Kidney (tissue), 14 donors: Measurements from ENCODE around the gene AZU1. TPM values are rescaled to one million over a fixed set of nuclear protein-coding genes. Genes with fewer than 3 reads are reported as not detected.
"Not testable (repeated sequence)": the region's sequence is repeated elsewhere in the genome, so short reads cannot be mapped to it uniquely, and the experiment has no call there.

Source experiments
- DNase-seq, 5 donors: peaks; one replicate each; pipeline ENCODE4 v3.0.0-alpha.2; 2013 to 2020
- FAIRE-seq: peaks from 2 replicates; lab custom pipeline; 2012; peaks lifted over from hg19 to GRCh38; lab: Jason Lieb, UNC
- H3K27ac ChIP-seq, 2 donors: one replicate each; pipeline ENCODE4 v1.7.0; 2013; ENCODE audit warnings: low read depth in 2 of 2, low read length in 2 of 2, inconsistent platforms in 1 of 2
- H3K27me3 ChIP-seq: one replicate; pipeline ENCODE4 v1.7.1; 2013; ENCODE audit warnings: low read length, inconsistent platforms; ENCODE audit not compliant: control insufficient read depth, insufficient read depth
- H3K36me3 ChIP-seq, 3 donors: one replicate each; pipeline versions ENCODE4 v1.7.0 to v1.7.1; 2013; ENCODE audit warnings: low read length in 3 of 3, control low read depth in 1 of 3, inconsistent platforms in 1 of 3; ENCODE audit not compliant: insufficient read depth in 3 of 3, control insufficient read depth in 2 of 3
- H3K4me1 ChIP-seq, 3 donors: one replicate each; pipeline versions ENCODE4 v1.7.0 to v1.7.1; 2013; ENCODE audit warnings: low read length in 3 of 3, inconsistent platforms in 1 of 3, low read depth in 1 of 3; ENCODE audit not compliant: control insufficient read depth in 2 of 3, insufficient read depth in 2 of 3
- H3K4me3 ChIP-seq, 3 donors: one replicate each; pipeline versions ENCODE4 v1.7.0 to v1.8.1; 2013; ENCODE audit warnings: low read length in 3 of 3, control low read depth in 1 of 3, inconsistent platforms in 1 of 3
- H3K9ac ChIP-seq, 3 donors: one replicate each; pipeline versions ENCODE4 v1.7.0 to v1.7.1; 2013; ENCODE audit warnings: low read length in 3 of 3, control low read depth in 1 of 3, inconsistent platforms in 1 of 3
- H3K9me3 ChIP-seq, 3 donors: one replicate each; pipeline versions ENCODE4 v1.7.0 to v1.7.1; 2013; ENCODE audit warnings: low read length in 3 of 3, control low read depth in 1 of 3, inconsistent platforms in 1 of 3; ENCODE audit not compliant: control insufficient read depth in 2 of 3, insufficient read depth in 1 of 3
- CTCF ChIP-seq: IDR thresholded peaks from 3 replicates; pipeline ENCODE4 v1.5.1; 2012; ENCODE audit warnings: mild to moderate bottlenecking, moderate library complexity, borderline replicate concordance; ENCODE audit not compliant: insufficient read depth; ENCODE audit errors: extremely low read depth
- intact Hi-C: fragments of 100-400 bp; cut with DNase I; formaldehyde crosslinking; loops from one replicate; pipeline ENCODE4 v1.11.1; 2022
- polyA plus RNA-seq: library from polyadenylated mRNA; stranded (reverse); fragments of 350-450 nt; fragmentation: Illumina TruSeq; extraction: RNeasy Lipid Tissue Mini Kit (QIAGEN cat#74804); gene quantifications from one replicate; pipeline ENCODE4 v1.2.3, GENCODE V29; 2014; ENCODE audit warnings: low read depth, low replicate concordance; ENCODE audit not compliant: insufficient read depth
- total RNA-seq: library from RNA; stranded (reverse); fragmentation: NEBNext Ultra II Directional; extraction: Animal tissue kit (Norgen Biotek cat#: 25700); gene quantifications from one replicate; pipeline ENCODE4 v1.2.1, GENCODE V29; 2021
- donor health status: control.
- donor health status: control.
- donor health status: control.
- donor health status: control.
- donor health status: control.
- donor health status: DM: yes; HTN: yes; CAD: no.
- donor health status: Normal renal cell carcinoma (clear cell type).

Gene AZU1
- total and polyA plus RNA-seq, 2 donors from 2014 or later, result 0.50 TPM; not detected in 1

DNA sequence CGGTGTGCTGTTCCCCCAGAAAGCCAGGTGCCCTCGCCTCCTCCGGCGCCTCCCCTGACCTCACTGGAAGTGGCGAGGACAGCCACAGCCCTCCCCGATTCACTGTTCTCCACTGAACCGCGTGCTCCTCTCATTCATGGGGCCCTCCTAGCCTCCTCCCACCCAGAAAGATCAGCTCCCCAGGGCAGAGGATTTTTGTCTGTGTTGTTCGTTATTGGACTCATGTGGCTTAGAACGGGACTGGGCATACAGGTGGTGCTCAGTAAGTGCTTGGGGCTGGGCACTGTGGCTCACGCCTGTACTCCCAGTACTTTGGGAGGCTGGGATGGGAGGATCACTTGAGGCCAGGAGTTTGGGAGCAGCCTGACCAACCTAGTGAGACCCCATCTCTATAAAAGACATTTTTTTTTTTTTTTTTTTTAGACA is 16.9 kb downstream of the AZU1 start:
- FAIRE-seq (no peak), DNase-seq (no peak)
- Histone ChIP-seq H3K9ac (no peak overlapping the region), H3K36me3 (no peaks in the 10 kb centered on the region), H3K4me3 (no peak overlapping the region), H3K27ac (no peak overlapping the region), H3K4me1 (peaks cover 0 to 5% (median 0%) of the 10 kb centered on the region in 3 donors), H3K27me3 (peaks cover 2% of the 10 kb centered on the region), H3K9me3 (no peaks in the 10 kb centered on the region)
- no peak for TF ChIP-seq CTCF
- intact Hi-C loops, result no loop called here

DNA sequence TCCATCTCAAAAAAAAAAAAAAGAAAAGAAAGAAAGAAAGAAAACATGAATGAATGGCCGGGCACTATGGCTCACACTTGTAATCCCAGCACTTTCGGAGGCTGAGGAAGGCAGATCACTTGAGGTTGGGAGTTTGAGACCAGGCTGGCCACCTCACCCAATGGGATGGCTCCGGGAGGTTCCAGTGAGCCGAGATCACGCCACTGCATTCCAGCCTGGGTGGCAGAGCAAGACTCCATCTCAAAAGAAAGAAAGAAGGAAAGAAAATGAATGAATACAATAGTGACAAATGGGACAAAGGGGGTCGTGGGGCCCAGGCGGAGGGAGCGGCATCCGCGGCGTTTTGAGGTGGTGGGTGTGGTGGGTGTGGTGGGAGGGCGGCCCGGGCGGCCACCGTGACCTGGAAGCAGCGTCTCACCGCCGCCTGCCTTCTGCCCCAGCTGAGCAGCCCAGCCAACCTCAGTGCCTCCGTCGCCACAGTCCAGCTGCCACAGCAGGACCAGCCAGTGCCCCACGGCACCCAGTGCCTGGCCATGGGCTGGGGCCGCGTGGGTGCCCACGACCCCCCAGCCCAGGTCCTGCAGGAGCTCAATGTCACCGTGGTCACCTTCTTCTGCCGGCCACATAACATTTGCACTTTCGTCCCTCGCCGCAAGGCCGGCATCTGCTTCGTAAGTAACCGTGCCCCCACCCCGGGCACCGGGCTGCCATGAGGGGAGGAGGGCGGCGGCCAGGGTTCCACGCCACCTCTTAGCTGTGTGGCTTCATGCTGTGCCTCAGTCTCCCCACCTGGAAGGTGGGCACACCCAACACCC is 18.3 kb downstream of the AZU1 start:
- peaks cover 0 to 11% (median 0%) of the 10 kb centered on the region in 3 donors for H3K4me1 ChIP-seq
- no peak for FAIRE-seq
- H3K9me3 ChIP-seq, result no peaks in the 10 kb centered on the region
- no peak overlapping the region for H3K27ac ChIP-seq
- TF ChIP-seq CTCF, result no peak
- H3K27me3 ChIP-seq, result peaks cover 2% of the 10 kb centered on the region
- H3K9ac ChIP-seq, result no peak overlapping the region
- no peak overlapping the region for H3K4me3 ChIP-seq
- H3K36me3 ChIP-seq, result no peaks in the 10 kb centered on the region
- intact Hi-C loops, result no loop called here
- peak in 1 of 5 donors; percentile 53 for DNase-seq

DNA sequence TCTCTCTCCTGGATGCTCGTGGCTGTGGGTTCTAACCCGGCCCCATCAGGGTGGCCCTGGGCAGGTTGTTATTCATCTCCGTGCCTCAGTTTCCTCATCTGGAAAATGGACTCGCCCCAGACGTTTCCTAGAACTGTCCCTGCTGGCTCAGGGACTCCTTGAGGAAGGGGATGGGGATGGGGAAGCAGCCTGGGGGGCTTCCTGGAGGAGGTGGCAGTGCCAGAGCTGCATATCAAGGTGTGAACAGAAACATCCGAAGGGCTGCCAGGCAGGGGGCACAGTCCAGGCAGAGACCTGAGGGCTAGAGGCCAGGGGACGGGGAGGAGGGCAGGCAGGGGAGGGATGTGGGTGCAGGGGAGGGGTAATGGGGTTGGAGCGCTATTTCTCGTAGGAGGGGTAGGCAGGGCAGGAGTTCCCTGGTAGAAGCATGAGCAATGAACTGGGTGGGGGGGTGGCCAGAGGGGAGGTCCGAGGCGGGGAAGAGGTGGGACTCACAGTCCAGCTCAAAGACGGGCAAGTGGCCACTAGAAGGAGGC is 20.8 kb downstream of the AZU1 start:
- H3K9me3 ChIP-seq, result no peaks in the 10 kb centered on the region
- no peak overlapping the region for H3K27ac ChIP-seq
- no peaks in the 10 kb centered on the region for H3K36me3 ChIP-seq
- no peak overlapping the region for H3K4me3 ChIP-seq
- no peak for FAIRE-seq
- no peak overlapping the region for H3K9ac ChIP-seq
- peak in 1 of 5 donors; percentile 57 for DNase-seq
- intact Hi-C loops, result no loop called here
- peaks cover 0 to 9% (median 0%) of the 10 kb centered on the region in 3 donors for H3K4me1 ChIP-seq
- H3K27me3 ChIP-seq, result peaks cover 2% of the 10 kb centered on the region
- no peak for TF ChIP-seq CTCF

DNA sequence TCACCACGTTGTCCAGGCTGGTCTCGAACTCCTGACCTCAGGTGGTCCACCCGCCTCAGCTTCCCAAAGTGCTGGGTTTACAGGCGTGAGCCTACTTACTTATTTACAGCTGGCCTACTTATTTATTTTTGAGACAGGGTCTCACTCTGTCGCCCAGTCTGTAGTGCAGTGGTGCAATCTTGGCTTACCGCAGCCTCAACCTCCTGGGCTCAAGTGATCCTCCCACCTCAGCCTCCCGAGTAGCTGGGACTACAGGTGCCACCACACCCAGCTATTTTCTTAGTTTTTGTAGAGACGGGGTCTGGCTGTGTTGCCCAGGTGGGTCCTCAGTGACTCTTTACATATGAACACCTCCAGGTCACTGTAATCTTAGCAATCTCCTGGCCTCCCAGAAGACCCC is 21.6 kb downstream of the AZU1 start:
- FAIRE-seq, H3K36me3 ChIP-seq, H3K27ac ChIP-seq, H3K27me3 ChIP-seq, H3K9ac ChIP-seq, H3K4me1 ChIP-seq, H3K4me3 ChIP-seq, H3K9me3 ChIP-seq, intact Hi-C loops, DNase-seq: not testable (repeated sequence)
